ENCODE results near the gene GALNT11.

DNA sequence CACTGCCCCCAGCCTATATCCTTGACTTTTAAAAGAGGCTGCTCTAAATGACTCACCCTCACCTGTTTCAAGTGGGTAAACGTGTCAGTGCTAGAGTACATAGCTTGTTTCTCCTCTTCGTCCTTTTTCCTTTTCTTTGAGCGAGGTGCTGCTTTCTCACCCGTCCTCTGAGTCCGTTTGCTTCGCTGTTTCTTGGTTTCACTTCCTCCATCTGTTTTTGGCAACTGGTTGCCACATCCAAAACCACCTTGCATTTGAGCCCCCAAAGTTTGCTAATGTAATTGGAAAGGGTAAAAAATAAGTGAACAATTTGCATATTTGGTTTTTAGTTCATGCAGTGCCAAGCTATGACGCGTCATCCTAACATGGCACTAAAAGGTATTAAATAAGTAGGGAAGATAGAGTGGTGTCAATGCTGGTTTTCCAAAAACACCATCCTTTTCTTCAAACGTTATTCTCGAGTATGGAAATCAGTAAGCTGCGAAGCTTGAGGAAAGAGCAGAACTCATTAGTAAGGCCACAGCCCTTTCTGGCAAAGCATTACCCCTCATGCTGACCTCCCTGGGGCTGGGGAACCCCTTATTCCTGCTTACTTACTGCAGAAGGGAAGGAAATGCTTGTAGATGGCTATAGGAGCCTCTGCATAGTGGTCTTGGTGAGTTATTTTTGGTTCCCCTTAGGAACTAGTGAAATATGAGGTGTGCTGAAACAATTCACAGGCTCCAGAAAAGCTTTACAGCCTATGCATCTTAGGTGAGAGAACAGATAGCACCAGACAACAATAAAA is 133.5 kb downstream of the GALNT11 start:
- TF ChIP-seq, protein P1, sequence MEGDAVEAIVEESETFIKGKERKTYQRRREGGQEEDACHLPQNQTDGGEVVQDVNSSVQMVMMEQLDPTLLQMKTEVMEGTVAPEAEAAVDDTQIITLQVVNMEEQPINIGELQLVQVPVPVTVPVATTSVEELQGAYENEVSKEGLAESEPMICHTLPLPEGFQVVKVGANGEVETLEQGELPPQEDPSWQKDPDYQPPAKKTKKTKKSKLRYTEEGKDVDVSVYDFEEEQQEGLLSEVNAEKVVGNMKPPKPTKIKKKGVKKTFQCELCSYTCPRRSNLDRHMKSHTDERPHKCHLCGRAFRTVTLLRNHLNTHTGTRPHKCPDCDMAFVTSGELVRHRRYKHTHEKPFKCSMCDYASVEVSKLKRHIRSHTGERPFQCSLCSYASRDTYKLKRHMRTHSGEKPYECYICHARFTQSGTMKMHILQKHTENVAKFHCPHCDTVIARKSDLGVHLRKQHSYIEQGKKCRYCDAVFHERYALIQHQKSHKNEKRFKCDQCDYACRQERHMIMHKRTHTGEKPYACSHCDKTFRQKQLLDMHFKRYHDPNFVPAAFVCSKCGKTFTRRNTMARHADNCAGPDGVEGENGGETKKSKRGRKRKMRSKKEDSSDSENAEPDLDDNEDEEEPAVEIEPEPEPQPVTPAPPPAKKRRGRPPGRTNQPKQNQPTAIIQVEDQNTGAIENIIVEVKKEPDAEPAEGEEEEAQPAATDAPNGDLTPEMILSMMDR (IDR thresholded peaks at IDR 0.05), result no peak
- TF ChIP-seq EZH2 (IDR thresholded peaks at IDR 0.05) (no peak), EZH2phosphoT487 (IDR thresholded peaks at IDR 0.05) (no peak)
